SK-N-MC (cell line): ENCODE data around the gene MS4A18.

Experiments
- EZH2 ChIP-seq: fragments of 200-600 bp; sonication (generic); IDR thresholded peaks from one replicate; pipeline ENCODE4 v1.6.1; 2017; ENCODE audit warnings: antibody characterized with exemption
- POLR2AphosphoS5 ChIP-seq: IDR thresholded peaks from 2 replicates; pipeline ENCODE4 v1.6.1; 2012; ENCODE audit warnings: mild to moderate bottlenecking, low read depth, low read length, borderline replicate concordance

- TF ChIP-seq POLR2AphosphoS5 (no peak), EZH2 (no peak)
Measured at GRCh38 chr11:60776167-60776566, 51.6 kb downstream of the MS4A18 start.
